Common myeloid progenitor, CD34-positive (primary cell): ENCODE measurements around the gene SFRP5.

ENCODE experiments used
- CTCF ChIA-PET: fragments of 350-600 bp; sonication (Branson Sonifier 250); formaldehyde crosslinking; loops from one replicate; lab custom pipeline; 2021; ENCODE audit warnings: antibody characterized with exemption; lab: Charles Lee
- POLR2A ChIA-PET: fragments of 350-600 bp; sonication (Branson Sonifier 250); formaldehyde crosslinking; loops from one replicate; lab custom pipeline; 2021; ENCODE audit warnings: antibody characterized with exemption; lab: Charles Lee
- DNase-seq, 3 donors: peaks; one replicate each; pipeline versions ENCODE4 v3.0.0 to v3.0.0-alpha.2; 2013
- H3K27ac ChIP-seq, 2 experiments: 1 replicate in 1 of 2; 2 replicates in 1 of 2; pipeline ENCODE4 v1.7.0; 2013; ENCODE audit warnings: inconsistent platforms in 2 of 2, low read length in 2 of 2, mild to moderate bottlenecking in 2 of 2, low read depth in 1 of 2, moderate library complexity in 1 of 2; ENCODE audit not compliant: severe bottlenecking in 2 of 2, insufficient read depth in 1 of 2, poor library complexity in 1 of 2
- H3K27me3 ChIP-seq, 5 experiments: replicated peaks in 2 of 5; 1 replicate in 3 of 5; 2 replicates in 2 of 5; pipeline versions ENCODE4 v1.6.1 to v1.7.0; 2013; ENCODE audit warnings: low read length in 4 of 5, mild to moderate bottlenecking in 2 of 5, moderate library complexity in 2 of 5, inconsistent platforms in 1 of 5; ENCODE audit not compliant: insufficient read depth in 5 of 5, control insufficient read depth in 4 of 5
- H3K36me3 ChIP-seq, 4 experiments: 1 replicate in 2 of 4; 2 replicates in 2 of 4; pipeline versions ENCODE4 v1.6.1 to v1.7.0; 2013; ENCODE audit warnings: low read length in 3 of 4, control low read depth in 1 of 4, mild to moderate bottlenecking in 1 of 4; ENCODE audit not compliant: control insufficient read depth in 4 of 4, insufficient read depth in 4 of 4
- H3K4me1 ChIP-seq, 4 experiments: 1 replicate in 3 of 4; 2 replicates in 1 of 4; pipeline versions ENCODE4 v1.6.1 to v1.7.1; 2013; ENCODE audit warnings: low read length in 3 of 4, mild to moderate bottlenecking in 3 of 4, control low read depth in 1 of 4, inconsistent platforms in 1 of 4, moderate library complexity in 1 of 4; ENCODE audit not compliant: control insufficient read depth in 4 of 4, insufficient read depth in 4 of 4; ENCODE audit errors: control extremely low read depth in 1 of 4
- H3K4me3 ChIP-seq, 7 experiments: 1 replicate in 4 of 7; 2 replicates in 3 of 7; pipeline versions ENCODE4 v1.5.1 to v1.7.0; 2013; ENCODE audit warnings: mild to moderate bottlenecking in 7 of 7, low read length in 6 of 7, moderate library complexity in 6 of 7, inconsistent platforms in 2 of 7, low read depth in 2 of 7, control low read depth in 1 of 7; ENCODE audit not compliant: insufficient read depth in 4 of 7, control insufficient read depth in 1 of 7; ENCODE audit errors: extremely low read depth in 1 of 7
- H3K9me3 ChIP-seq, 5 experiments: 1 replicate in 4 of 5; 2 replicates in 1 of 5; pipeline versions ENCODE4 v1.6.1 to v1.7.1; 2013; ENCODE audit warnings: low read length in 4 of 5, mild to moderate bottlenecking in 2 of 5, inconsistent platforms in 1 of 5, low read depth in 1 of 5, moderate library complexity in 1 of 5; ENCODE audit not compliant: control insufficient read depth in 4 of 5, insufficient read depth in 2 of 5; ENCODE audit errors: control extremely low read depth in 1 of 5
- WGBS: methylation state at CpG from one replicate; pipeline ENCODE4 v1.1.5; 2013; ENCODE audit not compliant: insufficient coverage; 5-methylcytosine and 5-hydroxymethylcytosine counted together

SFRP5 gene

DNA sequence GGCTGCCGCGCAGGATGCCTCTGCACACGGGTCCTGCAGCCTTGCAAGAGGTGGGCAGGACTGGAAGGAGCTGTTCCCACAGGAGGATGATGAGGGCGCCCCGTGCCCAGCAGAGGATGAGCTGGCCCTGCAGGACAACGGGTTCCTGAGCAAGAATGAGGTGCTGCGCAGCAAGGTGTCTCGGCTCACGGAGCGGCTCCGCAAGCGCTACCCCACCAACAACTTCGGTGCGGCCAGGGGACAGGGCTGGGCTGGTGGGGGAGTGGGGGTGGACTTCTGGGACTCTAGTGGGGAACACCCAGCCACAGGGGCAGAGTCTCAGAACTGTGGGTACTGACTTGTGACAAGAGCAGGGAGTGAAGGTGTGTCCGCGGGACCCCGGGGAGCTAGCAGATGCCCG, 18.8 kb downstream of the SFRP5 start:
- no peaks in the 10 kb centered on the region for H3K9me3 ChIP-seq
- WGBS, result over 99% methylated on average over 14 of the region's 18 CpGs
- POLR2A ChIA-PET, result interaction anchor here (0.5 kb wide), 1 partner anchor 196 kb away, joined by 3 read pairs; no protein-coding TSS in a partner anchor

DNA sequence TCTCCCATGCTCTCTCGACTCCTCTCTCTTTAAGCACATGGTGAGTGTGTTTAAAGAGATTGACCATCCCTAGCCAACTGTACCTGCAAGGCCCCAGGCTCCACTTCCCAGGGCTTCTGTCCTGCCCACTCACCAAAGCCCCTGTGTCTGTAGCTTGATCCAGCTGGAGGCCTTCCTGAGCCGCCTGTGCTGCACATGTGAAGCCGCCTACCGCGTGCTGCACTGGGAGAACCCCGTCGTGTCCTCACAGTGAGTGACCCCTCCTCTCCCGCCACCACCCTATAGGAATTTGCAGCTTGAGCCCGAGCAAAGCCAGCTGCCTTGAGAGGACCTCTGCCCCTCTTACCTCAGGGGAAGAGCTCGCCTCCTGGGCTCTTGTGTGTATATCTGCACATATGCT, 23.7 kb downstream of the SFRP5 start:
- Histone ChIP-seq H3K36me3 (peaks cover 9 to 88% (median 67%) of the 10 kb centered on the region in 4 experiments), H3K27ac (no peak overlapping the region), H3K4me1 (no peaks in the 10 kb centered on the region), H3K27me3 (no peaks in the 10 kb centered on the region), H3K4me3 (no peak overlapping the region), H3K9me3 (no peaks in the 10 kb centered on the region)
- WGBS, result 95% methylated on average over 7 of the region's 10 CpGs
- ChIA-PET CTCF (interaction anchor here (0.8 to 2.1 kb wide), 9 partner anchors 8 to 70 kb away, joined by 3 to 7 read pairs (median 4); no protein-coding TSS in a partner anchor), POLR2A (no interaction called here)
- DNase-seq, result no peak

More for the DNA sequence above, 18.8 kb downstream of the SFRP5 start:
- peaks cover 13 to 97% (median 79%) of the 10 kb centered on the region in 4 experiments for H3K36me3 ChIP-seq
- no peaks in the 10 kb centered on the region for H3K27me3 ChIP-seq
- no peak for DNase-seq
- CTCF ChIA-PET, result interaction anchor here (0.9 to 4.1 kb wide), 3 partner anchors 9 to 76 kb away, joined by 3 to 19 read pairs (median 3); no protein-coding TSS in a partner anchor
- H3K4me1 ChIP-seq, result no peaks in the 10 kb centered on the region
- H3K27ac ChIP-seq, result no peak overlapping the region
- H3K4me3 ChIP-seq, result no peak overlapping the region

DNA sequence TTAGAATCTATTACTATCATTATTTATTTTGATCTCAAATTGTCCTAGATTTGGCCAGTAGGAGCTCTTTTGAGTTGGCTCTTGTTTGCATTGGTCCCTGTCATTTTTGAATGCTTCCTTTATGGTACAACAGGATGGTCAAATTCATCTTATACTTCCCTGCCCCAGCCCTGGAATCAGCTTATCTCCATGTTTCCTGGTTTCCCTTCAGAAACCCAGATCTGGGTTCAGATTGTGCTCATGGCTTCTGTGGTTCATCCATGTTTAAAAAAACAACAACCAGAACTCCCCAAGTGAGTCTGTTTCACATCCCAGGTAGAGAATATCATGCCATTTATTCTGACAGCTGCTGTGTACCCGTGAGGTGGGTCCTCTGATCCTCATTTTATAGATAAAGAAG, 24.2 kb downstream of the SFRP5 start:
- peaks cover 10 to 88% (median 67%) of the 10 kb centered on the region in 4 experiments for H3K36me3 ChIP-seq
- no peak overlapping the region for H3K4me3 ChIP-seq
- no peak for DNase-seq
- H3K27ac ChIP-seq, result no peak overlapping the region
- no peaks in the 10 kb centered on the region for H3K27me3 ChIP-seq
- WGBS, result 89% methylated on average over 1 of the region's 1 CpG
- H3K9me3 ChIP-seq, result no peaks in the 10 kb centered on the region
- POLR2A ChIA-PET, result no interaction called here
- H3K4me1 ChIP-seq, result no peaks in the 10 kb centered on the region
- CTCF ChIA-PET, result interaction anchor here (0.8 to 1.6 kb wide), 6 partner anchors 9 to 121 kb away, joined by 3 to 7 read pairs (median 3); no protein-coding TSS in a partner anchor

DNA sequence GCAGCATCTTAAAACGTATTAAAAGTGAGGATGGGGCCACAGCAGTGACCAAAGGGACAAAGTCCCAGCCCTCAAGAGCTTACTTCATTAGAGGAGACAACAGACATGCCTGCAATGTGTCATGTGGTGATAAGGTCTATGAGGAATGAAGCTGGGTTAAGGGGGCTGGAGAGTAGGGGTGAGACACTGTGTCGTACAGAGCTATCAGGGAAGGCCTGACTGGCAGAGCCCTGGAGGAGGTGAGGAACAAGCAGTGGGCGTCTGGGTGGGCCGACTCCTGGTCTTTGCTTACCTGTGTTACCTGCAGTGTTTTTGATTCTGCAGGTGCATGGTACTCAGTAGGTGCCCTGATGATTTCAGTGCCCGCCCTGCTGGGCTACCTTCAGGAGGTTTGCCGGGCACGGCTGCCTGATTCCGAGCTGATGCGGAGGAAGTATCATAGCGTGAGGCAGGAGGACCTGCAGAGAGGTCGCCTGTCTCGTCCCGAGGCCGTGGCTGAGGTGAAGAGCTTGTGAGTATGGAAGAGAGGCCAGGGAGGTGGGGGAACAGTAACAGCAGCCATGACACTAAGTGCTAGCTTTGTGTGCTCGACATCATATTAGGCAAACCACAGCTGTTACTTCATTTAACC, 27.3 kb downstream of the SFRP5 start:
- H3K27ac ChIP-seq, result no peak overlapping the region
- WGBS, result 96% methylated on average over 14 of the region's 15 CpGs
- no peaks in the 10 kb centered on the region for H3K4me1 ChIP-seq
- ChIA-PET POLR2A (no interaction called here), CTCF (interaction anchor here (1.3 to 3.5 kb wide), 5 partner anchors 11 to 42 kb away, joined by 4 to 19 read pairs (median 11); no protein-coding TSS in a partner anchor)
- H3K9me3 ChIP-seq, result no peaks in the 10 kb centered on the region
- no peak overlapping the region for H3K4me3 ChIP-seq
- H3K36me3 ChIP-seq, result peaks cover 14 to 77% (median 59%) of the 10 kb centered on the region in 4 experiments
- peak in 2 of 3 donors; percentile 18 to 53 for DNase-seq
- no peaks in the 10 kb centered on the region for H3K27me3 ChIP-seq

DNA sequence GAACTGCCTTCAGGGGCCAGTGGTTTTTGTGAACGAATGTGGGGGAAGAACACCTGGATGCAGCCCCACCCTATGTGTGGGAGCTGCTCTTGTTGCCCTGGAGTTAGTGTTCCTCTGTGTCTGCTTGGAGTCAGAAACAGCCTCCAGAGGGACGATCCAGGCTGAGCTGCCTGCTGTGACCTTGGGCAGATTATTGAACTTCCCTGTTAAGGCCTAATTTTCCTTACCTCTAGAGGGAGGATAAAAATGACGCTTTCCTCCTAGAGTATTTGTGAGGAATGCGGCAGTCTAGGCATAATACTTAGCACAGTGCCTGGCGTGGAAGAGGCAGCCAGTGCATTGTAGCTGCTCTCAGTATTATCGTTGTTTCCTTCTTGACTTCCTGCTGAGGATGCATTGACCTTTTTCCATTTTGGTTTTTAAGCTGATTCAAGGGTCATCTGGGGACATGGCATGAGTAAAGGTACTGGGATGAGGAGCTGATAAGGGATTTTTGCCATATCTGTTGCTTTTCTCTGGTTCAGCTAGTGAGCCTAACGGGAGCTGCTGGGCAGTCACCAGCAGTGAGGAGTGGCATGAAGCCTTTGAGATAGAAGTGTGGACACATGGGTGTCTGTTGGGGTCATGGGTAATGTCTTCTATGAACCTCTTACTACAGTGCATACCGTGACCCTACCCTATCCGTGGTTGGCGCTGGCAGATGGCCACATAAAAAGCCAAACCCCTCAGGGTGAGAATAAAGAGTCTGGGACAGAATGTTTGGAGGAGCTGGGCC, 28.4 kb downstream of the SFRP5 start:
- Histone ChIP-seq H3K4me1 (peaks cover 0 to 4% (median 2%) of the 10 kb centered on the region in 4 experiments), H3K27me3 (no peaks in the 10 kb centered on the region), H3K27ac (no peak overlapping the region), H3K9me3 (no peaks in the 10 kb centered on the region), H3K4me3 (no peak overlapping the region), H3K36me3 (peaks cover 14 to 71% (median 53%) of the 10 kb centered on the region in 4 experiments)
- WGBS, result 96% methylated on average over 8 of the region's 10 CpGs
- ChIA-PET POLR2A (no interaction called here), CTCF (interaction anchor here (1.6 to 3.5 kb wide), 4 partner anchors 12 to 41 kb away, joined by 6 to 19 read pairs (median 12); no protein-coding TSS in a partner anchor)
- no peak for DNase-seq

DNA sequence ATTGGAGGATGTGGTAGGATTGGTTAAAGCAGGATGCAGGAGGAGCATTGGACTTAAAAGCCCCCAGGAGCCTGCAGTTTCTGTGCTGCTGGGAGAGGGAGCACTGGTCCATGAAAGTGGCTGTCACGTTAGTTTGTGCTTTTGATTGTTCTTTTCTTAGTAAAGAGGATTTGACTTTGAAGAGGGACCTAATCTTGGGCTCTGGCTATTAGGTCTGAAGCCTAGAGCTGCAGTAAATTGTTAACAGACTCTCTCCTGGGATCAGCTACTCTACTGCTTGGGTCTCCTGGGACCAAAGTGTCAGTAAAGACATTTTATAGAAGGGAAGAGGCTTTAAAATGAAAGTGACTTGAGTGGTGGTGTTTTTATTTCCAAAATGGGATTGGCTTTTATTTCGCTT, 31.2 kb downstream of the SFRP5 start:
- Histone ChIP-seq H3K9me3 (no peaks in the 10 kb centered on the region), H3K4me3 (no peak overlapping the region), H3K27me3 (no peaks in the 10 kb centered on the region), H3K36me3 (peaks cover 9 to 50% (median 40%) of the 10 kb centered on the region in 4 experiments), H3K4me1 (peaks cover 7 to 19% (median 15%) of the 10 kb centered on the region in 4 experiments), H3K27ac (no peak overlapping the region)
- DNase-seq, result no peak
- ChIA-PET POLR2A (no interaction called here), CTCF (interaction anchor here (0.8 kb wide), 1 partner anchor 305 kb away, joined by 3 read pairs; no protein-coding TSS in a partner anchor)
- WGBS, result 100% methylated on average over 2 of the region's 2 CpGs
